Hepatocyte (in vitro differentiated cells): Measurements from ENCODE around the gene MKNK2. TPM values are rescaled to one million over a fixed set of nuclear protein-coding genes. Genes with fewer than 3 reads are reported as not detected.

Source experiments
- DNase-seq: peaks from one replicate; pipeline ENCODE4 v3.0.0-alpha.2; 2016; ENCODE audit warnings: low spot score
- H2AFZ ChIP-seq: fragments of 200-600 bp; sonication (generic); 2 replicates; pipeline ENCODE4 v1.6.0; 2016; ENCODE audit warnings: antibody characterized with exemption, mild to moderate bottlenecking
- H3K27ac ChIP-seq: fragments of 200-600 bp; sonication (generic); 2 replicates; pipeline ENCODE4 v1.5.1; 2016; ENCODE audit warnings: mild to moderate bottlenecking
- H3K27me3 ChIP-seq: fragments of 200-600 bp; sonication (generic); 2 replicates; pipeline ENCODE4 v1.6.1; 2016
- H3K36me3 ChIP-seq: fragments of 200-600 bp; sonication (generic); replicated peaks from 2 replicates; pipeline ENCODE4 v1.5.1; 2016; ENCODE audit warnings: low read depth; ENCODE audit not compliant: insufficient read depth
- H3K4me1 ChIP-seq: fragments of 200-600 bp; sonication (generic); 2 replicates; pipeline ENCODE4 v1.5.1; 2016; ENCODE audit warnings: mild to moderate bottlenecking, moderate library complexity; ENCODE audit not compliant: insufficient read depth
- H3K4me2 ChIP-seq: fragments of 200-600 bp; sonication (generic); 2 replicates; pipeline ENCODE4 v1.6.0; 2016
- H3K4me3 ChIP-seq: fragments of 200-600 bp; sonication (generic); 2 replicates; pipeline ENCODE4 v1.5.1; 2016; ENCODE audit warnings: mild to moderate bottlenecking
- H3K79me2 ChIP-seq: fragments of 200-600 bp; sonication (generic); 2 replicates; pipeline ENCODE4 v1.6.0; 2017; ENCODE audit warnings: mild to moderate bottlenecking
- H3K9me2 ChIP-seq: fragments of 200-600 bp; sonication (generic); replicated peaks from 2 replicates; pipeline ENCODE4 v1.6.0; 2017; ENCODE audit warnings: mild to moderate bottlenecking; ENCODE audit not compliant: insufficient read depth
- H3K9me3 ChIP-seq: fragments of 200-600 bp; sonication (generic); 2 replicates; pipeline ENCODE4 v1.5.1; 2016; ENCODE audit warnings: low read depth, mild to moderate bottlenecking
- H4K20me1 ChIP-seq: fragments of 200-600 bp; sonication (generic); 2 replicates; pipeline ENCODE4 v1.6.0; 2016; ENCODE audit warnings: mild to moderate bottlenecking; ENCODE audit not compliant: insufficient read depth, poor library complexity, severe bottlenecking
- EZH2 ChIP-seq: fragments of 200-600 bp; sonication (generic); IDR thresholded peaks from 2 replicates; pipeline ENCODE4 v1.6.1; 2016; ENCODE audit warnings: antibody characterized with exemption, mild to moderate bottlenecking, borderline replicate concordance
- EZH2phosphoT487 ChIP-seq: fragments of 200-600 bp; sonication (generic); IDR thresholded peaks from one replicate; pipeline ENCODE4 v1.6.1; 2018; ENCODE audit warnings: antibody characterized with exemption, mild to moderate bottlenecking, low read depth, moderate library complexity; ENCODE audit not compliant: unreplicated experiment, severe bottlenecking
- WGBS: methylation state at CpG from one replicate; pipeline ENCODE4 v1.1.6; 2016; ENCODE audit warnings: low lambda C conversion rate; ENCODE audit errors: missing lambda C conversion rate; 5-methylcytosine and 5-hydroxymethylcytosine counted together
- polyA plus RNA-seq: library from polyadenylated mRNA; unstranded; fragments of >200 nt; fragmentation: Nextera tagmentation; extraction: Ambion mirVana; gene quantifications from 2 replicates; pipeline ENCODE4 v1.2.1, GENCODE V29; 2016
- total RNA-seq: library from RNA; depleted of rRNA; stranded (reverse); fragments of >200 nt; gene quantifications from 2 replicates; pipeline ENCODE4 v1.2.3, GENCODE V29; 2014
- TF ChIP-seq, protein P1 (sequence below): fragments of 200-600 bp; sonication (generic); IDR thresholded peaks from 2 replicates; pipeline ENCODE4 v1.5.1; 2016; ENCODE audit warnings: antibody characterized with exemption, mild to moderate bottlenecking; ENCODE audit not compliant: poor library complexity

The MKNK2 gene
- total and polyA plus RNA-seq, 2 experiments from 2014 or later, result 90.4 to 136 TPM

DNA sequence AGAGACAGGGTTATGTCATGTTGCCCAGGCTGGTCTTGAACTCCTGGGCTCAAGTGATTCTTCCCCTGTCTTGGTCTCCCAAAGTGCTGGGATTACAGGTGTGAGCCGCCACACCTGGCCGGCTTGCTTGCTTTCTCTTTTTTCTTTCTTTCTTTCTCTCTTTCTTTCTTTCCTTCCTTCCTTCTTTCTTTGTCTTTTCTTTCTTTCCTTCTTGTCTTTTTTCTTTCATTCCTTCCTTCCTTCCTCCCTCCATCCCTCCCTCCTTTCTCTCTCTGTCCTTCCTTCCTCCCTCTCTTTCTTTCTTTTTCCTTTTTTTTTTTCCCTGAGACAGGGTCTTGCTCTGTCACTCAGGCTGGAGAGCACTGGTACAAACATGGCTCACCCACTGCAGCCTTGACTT lies 28.8 kb downstream of the MKNK2 start:
- no peaks in the 10 kb centered on the region for H3K9me3 ChIP-seq
- H2AFZ ChIP-seq, result no peak overlapping the region
- no peak overlapping the region for H3K4me2 ChIP-seq
- H3K4me1 ChIP-seq, result no peaks in the 10 kb centered on the region
- no peaks in the 10 kb centered on the region for H3K79me2 ChIP-seq
- H3K4me3 ChIP-seq, result no peak overlapping the region
- H3K9me2 ChIP-seq, result no peaks in the 10 kb centered on the region
- no peak for TF ChIP-seq EZH2phosphoT487
- H4K20me1 ChIP-seq, result no peaks in the 10 kb centered on the region
- no peak for DNase-seq
- WGBS, result 100% methylated on average over 2 of the region's 2 CpGs
- H3K27me3 ChIP-seq, result no peaks in the 10 kb centered on the region
- H3K36me3 ChIP-seq, result no peaks in the 10 kb centered on the region
- H3K27ac ChIP-seq, result no peak overlapping the region

DNA sequence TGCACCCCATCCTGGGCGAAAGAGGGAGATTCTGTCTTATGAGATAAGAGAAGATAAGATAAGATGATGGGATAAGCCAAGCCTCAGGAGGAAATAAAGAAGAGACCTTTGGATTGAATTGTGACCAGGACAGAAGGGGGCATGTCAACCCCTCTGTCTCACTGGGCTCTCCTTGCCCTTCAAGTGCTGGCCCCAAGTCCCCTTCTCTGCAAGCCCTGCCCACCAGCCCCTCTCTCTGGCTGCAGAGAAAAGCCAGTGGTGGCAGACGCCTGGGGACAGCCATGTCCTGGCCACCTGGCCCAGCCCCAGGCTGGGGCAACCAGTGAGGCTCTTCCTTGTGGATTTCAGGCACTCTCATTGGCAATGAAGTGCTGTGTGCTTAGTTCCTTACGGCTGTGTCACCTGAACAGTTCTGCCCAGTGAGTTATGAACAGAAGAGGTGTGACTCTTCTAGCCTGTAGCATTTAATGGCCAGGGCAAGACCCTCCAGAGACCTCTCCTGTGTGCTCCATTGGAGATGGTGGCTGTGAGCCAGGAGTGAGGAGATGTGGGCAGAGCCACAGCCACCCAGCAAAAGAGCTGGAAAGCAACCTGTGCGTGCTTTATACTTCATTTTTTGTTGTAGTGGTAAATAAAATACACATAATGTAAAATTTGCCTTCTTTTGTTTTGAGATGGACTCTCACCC lies 29.4 kb downstream of the MKNK2 start:
- no peaks in the 10 kb centered on the region for H3K79me2 ChIP-seq
- no peak overlapping the region for H3K4me3 ChIP-seq
- WGBS, result 59% methylated on average over 4 of the region's 4 CpGs
- H3K36me3 ChIP-seq, result no peaks in the 10 kb centered on the region
- no peaks in the 10 kb centered on the region for H3K9me2 ChIP-seq
- TF ChIP-seq, protein P1, sequence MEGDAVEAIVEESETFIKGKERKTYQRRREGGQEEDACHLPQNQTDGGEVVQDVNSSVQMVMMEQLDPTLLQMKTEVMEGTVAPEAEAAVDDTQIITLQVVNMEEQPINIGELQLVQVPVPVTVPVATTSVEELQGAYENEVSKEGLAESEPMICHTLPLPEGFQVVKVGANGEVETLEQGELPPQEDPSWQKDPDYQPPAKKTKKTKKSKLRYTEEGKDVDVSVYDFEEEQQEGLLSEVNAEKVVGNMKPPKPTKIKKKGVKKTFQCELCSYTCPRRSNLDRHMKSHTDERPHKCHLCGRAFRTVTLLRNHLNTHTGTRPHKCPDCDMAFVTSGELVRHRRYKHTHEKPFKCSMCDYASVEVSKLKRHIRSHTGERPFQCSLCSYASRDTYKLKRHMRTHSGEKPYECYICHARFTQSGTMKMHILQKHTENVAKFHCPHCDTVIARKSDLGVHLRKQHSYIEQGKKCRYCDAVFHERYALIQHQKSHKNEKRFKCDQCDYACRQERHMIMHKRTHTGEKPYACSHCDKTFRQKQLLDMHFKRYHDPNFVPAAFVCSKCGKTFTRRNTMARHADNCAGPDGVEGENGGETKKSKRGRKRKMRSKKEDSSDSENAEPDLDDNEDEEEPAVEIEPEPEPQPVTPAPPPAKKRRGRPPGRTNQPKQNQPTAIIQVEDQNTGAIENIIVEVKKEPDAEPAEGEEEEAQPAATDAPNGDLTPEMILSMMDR, result no peak
- TF ChIP-seq EZH2phosphoT487 (no peak), EZH2 (no peak)
- H3K9me3 ChIP-seq, result no peaks in the 10 kb centered on the region
- no peak overlapping the region for H3K4me2 ChIP-seq
- H3K4me1 ChIP-seq, result no peaks in the 10 kb centered on the region
- H3K27ac ChIP-seq, result no peak overlapping the region
- H4K20me1 ChIP-seq, result no peaks in the 10 kb centered on the region
- H2AFZ ChIP-seq, result no peak overlapping the region
- no peak for DNase-seq
- H3K27me3 ChIP-seq, result no peaks in the 10 kb centered on the region

DNA sequence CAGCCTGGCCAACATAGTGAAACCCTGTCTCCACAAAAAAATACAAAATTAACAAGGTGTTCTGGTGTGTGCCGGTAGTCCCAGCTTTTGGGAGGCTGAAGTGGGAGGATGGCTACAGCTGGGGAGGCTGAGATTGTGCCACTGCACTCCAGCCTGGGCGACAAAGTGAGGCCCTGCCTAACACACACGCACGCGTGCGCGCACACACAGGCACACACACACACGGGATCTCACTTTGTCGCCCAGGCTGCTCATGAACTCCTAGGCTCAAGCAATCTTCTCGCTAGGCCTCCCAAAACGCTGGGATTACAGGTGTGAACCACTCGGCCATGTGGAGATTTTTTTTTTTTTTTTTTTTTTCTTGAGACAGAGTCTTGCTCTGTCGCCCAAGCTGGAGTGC lies 32.3 kb downstream of the MKNK2 start:
- no peak for DNase-seq
- 89% methylated on average over 13 of the region's 13 CpGs for WGBS

More for the DNA sequence above, 32.3 kb downstream of the MKNK2 start:
- Histone ChIP-seq H3K4me2 (no peak overlapping the region), H3K36me3 (no peaks in the 10 kb centered on the region), H3K4me1 (no peaks in the 10 kb centered on the region), H3K27ac (no peak overlapping the region), H2AFZ (no peak overlapping the region), H3K9me3 (no peaks in the 10 kb centered on the region), H3K27me3 (no peaks in the 10 kb centered on the region), H3K79me2 (peaks cover 18% of the 10 kb centered on the region), H4K20me1 (no peaks in the 10 kb centered on the region), H3K9me2 (no peaks in the 10 kb centered on the region), H3K4me3 (no peak overlapping the region)
- TF ChIP-seq EZH2phosphoT487, result no peak
- no peak for TF ChIP-seq EZH2
- TF ChIP-seq, protein P1, result no peak
